Body of pancreas (tissue), 4 donors: ENCODE measurements around the gene PRMT3. TPM values are rescaled to one million over a fixed set of nuclear protein-coding genes. Genes with fewer than 3 reads are reported as not detected.

ENCODE experiments used
- ATAC-seq: fragments of 150-250 bp; one replicate; pipeline ENCODE4 v1.9.1; 2016
- DNase-seq, 4 donors: peaks; one replicate each; pipeline ENCODE4 v3.0.0-alpha.2; 2019
- H3K27ac ChIP-seq, 4 donors: fragments of 200-600 bp; sonication (generic); 1 replicate in 3 of 4; 2 replicates in 1 of 4; pipeline versions ENCODE4 v1.5.1 to v1.6.1; 2016 to 2019; ENCODE audit warnings: mild to moderate bottlenecking in 1 of 4, mixed read lengths in 1 of 4, moderate library complexity in 1 of 4
- H3K27me3 ChIP-seq, 2 donors: fragments of 200-600 bp; sonication (generic); one replicate each; pipeline ENCODE4 v1.6.0; 2016; ENCODE audit warnings: mild to moderate bottlenecking in 1 of 2
- H3K36me3 ChIP-seq, 2 donors: fragments of 200-600 bp; sonication (generic); replicated peaks in 1 of 2; 2 replicates each; pipeline ENCODE4 v1.5.1; 2016; ENCODE audit warnings: low read depth in 2 of 2; ENCODE audit not compliant: insufficient read depth in 1 of 2
- H3K4me1 ChIP-seq: fragments of 200-600 bp; sonication (generic); one replicate; pipeline ENCODE4 v1.6.0; 2016
- H3K4me3 ChIP-seq, 2 donors: fragments of 200-600 bp; sonication (generic); 1 replicate in 1 of 2; 2 replicates in 1 of 2; pipeline ENCODE4 v1.5.1; 2016 to 2019
- H3K9me3 ChIP-seq, 3 donors: fragments of 200-600 bp; sonication (generic); 1 replicate in 2 of 3; 2 replicates in 1 of 3; pipeline ENCODE4 v1.5.1; 2016
- CTCF ChIP-seq, 7 experiments: fragments of 450-650 bp in 4 of 7; fragments of 200-600 bp in 3 of 7; sonication (generic) in 3 of 7; IDR thresholded peaks; one replicate each; pipeline ENCODE4 v1.5.1; 2016 to 2019; ENCODE audit warnings: antibody characterized with exemption in 7 of 7
- POLR2A ChIP-seq, 3 donors: fragments of 450-650 bp; IDR thresholded peaks; one replicate each; pipeline ENCODE4 v1.6.1; 2016; ENCODE audit warnings: antibody characterized with exemption in 3 of 3, mild to moderate bottlenecking in 2 of 3
- WGBS, 2 donors: methylation state at CpG; one replicate each; pipeline ENCODE4 v1.1.5; 2017; 5-methylcytosine and 5-hydroxymethylcytosine counted together
- intact Hi-C: fragments of 100-400 bp; cut with DNase I; formaldehyde crosslinking; loops from one replicate; pipeline ENCODE4 v1.15.1; 2023
- total RNA-seq, 2 donors: library from RNA; depleted of rRNA; stranded (reverse); fragments of >200 nt; gene quantifications; one replicate each; pipeline ENCODE4 v1.1.0, GENCODE V29; 2016

PRMT3 gene
- 10 to 100 TPM; 15.6 to 20.4 TPM for total RNA-seq

GRCh38 chr11:20387261-20388095 lies at the start of gene PRMT3:
PRMT3 (plus strand) TSS chr11:20387716; CDS start chr11:20387747, 31 bp downstream.
- peak; percentile 69 to 92 (median 90) for TF ChIP-seq POLR2A (IDR thresholded peaks at IDR 0.05)
- peak in 5 of 7 experiments; percentile 93 to 99 (median 96) for TF ChIP-seq CTCF (IDR thresholded peaks at IDR 0.05)
- H3K4me1 ChIP-seq = peaks cover 19% of the 10 kb centered on the region
- WGBS, 2 donors = 0 to 1% methylated on average over 8 to 91 of the region's 96 CpGs
- ATAC-seq (peak; percentile 97), DNase-seq (peak; percentile 95 to 97 (median 96))
- H3K27me3 ChIP-seq = no peaks in the 10 kb centered on the region
- intact Hi-C loops = no loop called here
- H3K36me3 ChIP-seq = no peaks in the 10 kb centered on the region
- peak within 1 kb of the TSS; percentile 29 to 77 for H3K4me3 ChIP-seq
- peak within 1 kb of the TSS; percentile 75 to 93 (median 82) for H3K27ac ChIP-seq
- no peaks in the 10 kb centered on the region for H3K9me3 ChIP-seq

- H3K36me3 ChIP-seq = no peaks in the 10 kb centered on the region
- H3K27ac ChIP-seq = no peak overlapping the region
- no peak overlapping the region for H3K4me3 ChIP-seq
- no peaks in the 10 kb centered on the region for H3K27me3 ChIP-seq
- intact Hi-C loops = no loop called here
- 27 to 50% methylated on average over 9 to 26 of the region's 26 CpGs for WGBS, 2 donors
- DNase-seq = no peak
- no peak for ATAC-seq
- no peaks in the 10 kb centered on the region for H3K9me3 ChIP-seq
- TF ChIP-seq POLR2A (IDR thresholded peaks at IDR 0.05) (no peak), CTCF (IDR thresholded peaks at IDR 0.05) (no peak)
- H3K4me1 ChIP-seq = no peaks in the 10 kb centered on the region
These were observed 45.0 kb upstream of the PRMT3 start for GRCh38 chr11:20342347-20343141.

- DNase-seq = no peak
- intact Hi-C loops = loop anchor here (5.0 kb wide), 2 partner anchors 124 to 224 kb away; no protein-coding TSS in a partner anchor
These were observed 36.4 kb upstream of the PRMT3 start for GRCh38 chr11:20351136-20351535.

GRCh38 chr11:20351751-20352262 lies 35.7 kb upstream of the PRMT3 start:
- Histone ChIP-seq H3K9me3 (no peaks in the 10 kb centered on the region), H3K4me1 (peaks cover 6% of the 10 kb centered on the region), H3K4me3 (no peak overlapping the region), H3K27ac (no peak overlapping the region), H3K27me3 (no peaks in the 10 kb centered on the region), H3K36me3 (no peaks in the 10 kb centered on the region)
- TF ChIP-seq POLR2A (IDR thresholded peaks at IDR 0.05) = no peak
- 42 to 60% methylated on average over 2 of the region's 2 CpGs for WGBS, 2 donors
- DNase-seq (no peak), ATAC-seq (no peak)
- intact Hi-C loops = loop anchor here (5.0 kb wide), 2 partner anchors 125 to 225 kb away; no protein-coding TSS in a partner anchor

More at GRCh38 chr11:20351136-20351535, 36.4 kb upstream of the PRMT3 start:
- no peak for ATAC-seq
- WGBS, 2 donors = 61 to 75% methylated on average over 7 of the region's 7 CpGs
- H3K27me3 ChIP-seq = no peaks in the 10 kb centered on the region
- no peak overlapping the region for H3K27ac ChIP-seq
- H3K4me1 ChIP-seq = peaks cover 6% of the 10 kb centered on the region
- TF ChIP-seq POLR2A (IDR thresholded peaks at IDR 0.05) (no peak), CTCF (IDR thresholded peaks at IDR 0.05) (no peak)
- H3K36me3 ChIP-seq = no peaks in the 10 kb centered on the region
- H3K4me3 ChIP-seq = no peak overlapping the region
- H3K9me3 ChIP-seq = no peaks in the 10 kb centered on the region
